Endothelial cell of umbilical vein (primary cell): ENCODE results near the gene RNF40. TPM values are rescaled to one million over a fixed set of nuclear protein-coding genes. Genes with fewer than 3 reads are reported as not detected.

ENCODE experiments used
- Bru-seq: library from RNA; stranded (reverse); fragments of 400-500 nt; gene quantifications from one replicate; lab custom pipeline; 2021; lab: Mats Ljungman, UMichigan
- BruChase-seq, 2 experiments: library from RNA; stranded (reverse); fragments of 400-500 nt; gene quantifications; one replicate each; lab custom pipeline; 2021; lab: Mats Ljungman, UMichigan
- BruUV-seq: library from RNA; stranded (reverse); fragments of 400-500 nt; replicated peaks from 2 replicates; lab custom pipeline; 2021; lab: Mats Ljungman, UMichigan
- CTCF ChIA-PET: fragments of 300-600, 350-600 bp; sonication (Branson Sonifier 250); formaldehyde crosslinking; loops from one replicate; lab custom pipeline; 2021; ENCODE audit warnings: antibody characterized with exemption, inconsistent platforms; lab: Charles Lee
- POLR2A ChIA-PET: fragments of 300-600, 350-600 bp; sonication (Branson Sonifier 250); formaldehyde crosslinking; loops from one replicate; lab custom pipeline; 2021; ENCODE audit warnings: antibody characterized with exemption, inconsistent platforms; lab: Charles Lee
- DNase-seq: peaks from one replicate; pipeline ENCODE4 v3.0.0-alpha.2; 2011; ENCODE audit warnings: low read depth, low spot score
- FAIRE-seq: peaks from 2 replicates; lab custom pipeline; 2011; peaks lifted over from hg19 to GRCh38; lab: Jason Lieb, UNC
- H2AFZ ChIP-seq: 2 replicates; pipeline ENCODE4 v1.6.0; 2012; ENCODE audit warnings: low read depth, low read length, control low read depth, inconsistent platforms
- H3K27ac ChIP-seq: 2 replicates; pipeline ENCODE4 v1.5.1; 2011; ENCODE audit warnings: low read depth, mild to moderate bottlenecking, control low read depth, low read length, moderate library complexity; ENCODE audit not compliant: insufficient read depth
- H3K27me3 ChIP-seq, 2 experiments: 2 replicates each; pipeline versions ENCODE4 v1.6.0 to v1.6.1; 2011; ENCODE audit warnings: low read length in 2 of 2, mixed read lengths in 1 of 2; ENCODE audit not compliant: control insufficient read depth in 2 of 2, insufficient read depth in 2 of 2
- H3K36me3 ChIP-seq, 2 experiments: 2 replicates in 1 of 2; 3 replicates in 1 of 2; pipeline ENCODE4 v1.5.1; 2011; ENCODE audit warnings: low read length in 2 of 2, mild to moderate bottlenecking in 1 of 2, moderate library complexity in 1 of 2; ENCODE audit not compliant: control insufficient read depth in 2 of 2, insufficient read depth in 2 of 2; ENCODE audit errors: extremely low read depth in 1 of 2
- H3K4me1 ChIP-seq: 3 replicates; pipeline ENCODE4 v1.5.1; 2011; ENCODE audit warnings: mild to moderate bottlenecking, low read length; ENCODE audit not compliant: control insufficient read depth, insufficient read depth; ENCODE audit errors: extremely low read depth
- H3K4me2 ChIP-seq: 2 replicates; pipeline ENCODE4 v1.6.1; 2011; ENCODE audit warnings: low read length, control low read depth, mixed read lengths; ENCODE audit not compliant: insufficient read depth
- H3K4me3 ChIP-seq, 3 experiments: fragments of 200-600 bp in 1 of 3; sonication (generic), shearing (Covaris generic) in 1 of 3; replicated peaks in 1 of 3; 2 replicates each; pipeline ENCODE4 v1.5.1; 2011 to 2016; ENCODE audit warnings: control low read depth in 3 of 3, low read length in 3 of 3, mild to moderate bottlenecking in 2 of 3, inconsistent platforms in 1 of 3, low read depth in 1 of 3, moderate library complexity in 1 of 3; ENCODE audit not compliant: insufficient read depth in 1 of 3
- H3K79me2 ChIP-seq: 2 replicates; pipeline ENCODE4 v1.6.0; 2012; ENCODE audit warnings: low read length, inconsistent platforms; ENCODE audit not compliant: control insufficient read depth, insufficient read depth
- H3K9ac ChIP-seq: replicated peaks from 2 replicates; pipeline ENCODE3; 2011; ENCODE audit warnings: low read length, control low read depth; ENCODE audit not compliant: insufficient read depth; ENCODE audit errors: extremely low read depth
- H3K9me1 ChIP-seq: replicated peaks from 3 replicates; pipeline ENCODE4 v1.6.0; 2011; ENCODE audit warnings: mild to moderate bottlenecking, low read length; ENCODE audit not compliant: control insufficient read depth, insufficient read depth; ENCODE audit errors: extremely low read depth
- H3K9me3 ChIP-seq: replicated peaks from 2 replicates; pipeline ENCODE4 v1.5.1; 2012; ENCODE audit warnings: low read length, inconsistent platforms; ENCODE audit not compliant: control insufficient read depth, insufficient read depth
- H4K20me1 ChIP-seq: replicated peaks from 2 replicates; pipeline ENCODE3; 2011; ENCODE audit warnings: mild to moderate bottlenecking, low read length; ENCODE audit not compliant: control insufficient read depth, insufficient read depth; ENCODE audit errors: extremely low read depth
- FOS ChIP-seq: IDR thresholded peaks from 2 replicates; pipeline ENCODE4 v1.6.1; 2011; ENCODE audit warnings: mild to moderate bottlenecking, low read length, moderate library complexity, borderline replicate concordance; ENCODE audit not compliant: insufficient read depth
- GATA2 ChIP-seq: IDR thresholded peaks from 2 replicates; pipeline ENCODE4 v1.7.0; 2011; ENCODE audit warnings: low read depth, mild to moderate bottlenecking, moderate library complexity, mixed read lengths, low read length; ENCODE audit not compliant: insufficient read length, insufficient read depth
- POLR2A ChIP-seq: IDR thresholded peaks from 2 replicates; pipeline ENCODE4 v1.6.1; 2012; ENCODE audit warnings: low read depth, mild to moderate bottlenecking, control low read depth, low read length
- POLR2AphosphoS5 ChIP-seq: IDR thresholded peaks from 2 replicates; pipeline ENCODE4 v1.6.1; 2012; ENCODE audit warnings: low read depth, mild to moderate bottlenecking, control low read depth, low read length, moderate library complexity; ENCODE audit not compliant: insufficient read depth
- dilution Hi-C: fragments of 300-500 bp; cut with MboI; formaldehyde crosslinking; loops from one replicate; pipeline ENCODE4 v1.15.0; 2019; ENCODE audit warnings: low sequenced_read_pairs; ENCODE audit not compliant: extremely low pct_ligation_motif_present
- intact Hi-C: fragments of 100-400 bp; cut with micrococcal nuclease; formaldehyde crosslinking; loops from one replicate; pipeline ENCODE4 v1.10.0; 2022
- long read RNA-seq: library from polyadenylated mRNA; stranded (forward); transcript quantifications from one replicate; pipeline ENCODE4 v2.0.0, GENCODE V29; 2021
- polyA minus RNA-seq, 3 experiments: library from RNA; depleted of rRNA, polyadenylated mRNA; stranded (reverse); fragments of >200 nt; gene quantifications; 1 replicate in 1 of 3; 2 replicates in 2 of 3; pipeline ENCODE4 v1.2.3, GENCODE V29; 2011
- polyA plus RNA-seq, 4 experiments: library from polyadenylated mRNA; depleted of rRNA in 3 of 4; stranded (reverse) in 3 of 4; unstranded in 1 of 4; fragments of >200 nt; gene quantifications; 2 replicates each; pipeline versions ENCODE4 v1.2.1 to v1.2.3, GENCODE V29; 2011 to 2012; ENCODE audit warnings: missing spikeins in 1 of 4
- total RNA-seq: library from RNA; stranded (reverse); gene quantifications from 2 replicates; pipeline ENCODE4 v1.2.3, GENCODE V29; 2021
- TF ChIP-seq, protein P1 (sequence below): IDR thresholded peaks from 2 replicates; pipeline ENCODE4 v1.6.1; 2011; ENCODE audit not compliant: insufficient read depth, insufficient read length

The RNF40 gene
- 97.0 and 102 TPM in 2 replicates for total RNA-seq
- polyA plus RNA-seq: 60.5 and 67.6 TPM in 2 replicates
- polyA plus RNA-seq (2011; cell fraction: cytosol; rRNA removed): 60.2 and 66.2 TPM in 2 replicates
- polyA plus RNA-seq (2011; cell fraction: nucleus; rRNA removed): 134 and 176 TPM in 2 replicates
- 66.5 and 76.5 TPM in 2 replicates for polyA plus RNA-seq (2012)
- polyA minus RNA-seq: 110 and 121 TPM in 2 replicates
- 57.5 TPM for polyA minus RNA-seq (2011; cell fraction: cytosol; rRNA and poly(A)+ RNA removed)
- 50.0 and 55.9 TPM in 2 replicates for polyA minus RNA-seq (2011; cell fraction: nucleus; rRNA and poly(A)+ RNA removed)
- Bru-seq, nascent RNA: percentile 65 among the genes with signal in this experiment
- BruChase-seq, experiment 1, labeled RNA remaining after a 6-hour chase: percentile 93 among the genes with signal in this experiment
- BruChase-seq, experiment 2, labeled RNA remaining after a 2-hour chase: percentile 86 among the genes with signal in this experiment
- long read RNA-seq, full-length matches to known transcripts: 41 of 94 reads
- long read RNA-seq, partial matches to known transcripts: 29 of 94 reads
- long read RNA-seq, other reads (novel, unspliced or antisense): 24 of 94 reads

DNA sequence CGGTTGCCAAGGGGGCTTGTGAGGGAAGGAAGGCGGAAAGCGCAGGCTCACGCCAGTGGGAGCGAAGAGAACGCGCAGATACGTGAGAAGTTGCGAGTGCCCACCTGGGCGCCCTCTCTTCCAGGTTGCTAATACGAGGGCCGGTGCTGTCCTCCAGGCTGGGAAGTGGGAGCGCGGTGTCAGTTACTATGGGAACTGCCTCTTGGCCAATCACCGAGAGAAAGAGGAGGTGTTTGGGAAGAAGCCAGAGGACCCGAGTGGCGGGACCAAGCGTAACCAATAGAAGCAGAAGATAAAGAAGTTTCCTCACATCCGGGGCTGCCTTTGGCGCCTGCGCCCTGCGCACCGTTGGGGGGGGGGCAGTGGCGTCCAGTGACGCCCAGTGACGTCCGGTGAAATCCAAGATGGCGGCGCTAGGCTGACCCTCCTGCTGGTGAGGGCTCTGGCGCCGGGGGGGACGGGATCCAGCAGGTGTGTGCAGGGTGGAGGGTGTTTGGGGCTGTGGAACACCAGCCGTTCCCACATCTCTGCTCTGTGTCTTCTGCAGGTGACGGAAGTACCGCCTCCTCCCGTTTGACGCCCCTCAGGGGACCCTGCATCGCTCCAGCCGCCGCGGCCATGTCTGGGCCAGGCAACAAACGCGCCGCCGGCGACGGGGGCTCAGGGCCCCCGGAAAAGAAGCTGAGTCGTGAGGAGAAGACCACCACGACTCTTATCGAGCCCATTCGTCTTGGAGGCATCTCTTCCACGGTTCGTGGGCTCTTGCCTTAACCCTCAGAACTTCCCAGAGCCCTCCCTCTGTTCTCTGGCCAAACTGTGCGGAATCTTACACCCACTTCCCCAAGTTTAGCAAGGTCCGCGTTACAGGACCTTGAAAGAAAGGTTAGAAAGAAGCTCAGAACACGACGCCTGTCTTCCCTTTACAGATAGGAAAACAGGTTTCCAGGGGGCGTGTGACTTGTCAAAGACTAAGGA is at the start of gene RNF40, which contains the start of gene CFAP119:
Gene RNF40, plus strand, starts transcription at position 395 of the 975 bp plus-strand sequence. Its CDS starts 224 bp downstream, at position 619.
Gene CFAP119, minus strand, starts transcription at position 135 of the 975 bp plus-strand sequence. CDS start 314 bp downstream, outside the sequence.
- peak within 1 kb of the TSS; percentile 19 to 87 (median 75) for H3K4me3 ChIP-seq
- peaks cover 15% of the 10 kb centered on the region for H3K4me1 ChIP-seq
- peak; percentile 99 for DNase-seq
- H3K9me3 ChIP-seq: no peaks in the 10 kb centered on the region
- no peaks in the 10 kb centered on the region for H4K20me1 ChIP-seq
- H3K9me1 ChIP-seq: no peaks in the 10 kb centered on the region
- peak within 1 kb of the TSS; percentile 47 for H3K27ac ChIP-seq
- CTCF ChIA-PET: interaction anchor here (1.0 kb wide), 1 partner anchor 10 kb away, joined by 3 read pairs; no protein-coding TSS in a partner anchor
- POLR2A ChIA-PET: no interaction called here
- TF ChIP-seq, protein P1, sequence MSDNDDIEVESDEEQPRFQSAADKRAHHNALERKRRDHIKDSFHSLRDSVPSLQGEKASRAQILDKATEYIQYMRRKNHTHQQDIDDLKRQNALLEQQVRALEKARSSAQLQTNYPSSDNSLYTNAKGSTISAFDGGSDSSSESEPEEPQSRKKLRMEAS: peak; percentile 3
- TF ChIP-seq POLR2AphosphoS5 (peak; percentile 81), FOS (no peak), POLR2A (peak; percentile 89), GATA2 (no peak)
- peaks cover 22% of the 10 kb centered on the region for H3K79me2 ChIP-seq
- peak within 1 kb of the TSS; percentile 90 for H3K4me2 ChIP-seq
- dilution Hi-C loops: no loop called here
- TSS peak; percentile 81 for BruUV-seq
- H3K36me3 ChIP-seq: peaks cover 11 to 31% of the 10 kb centered on the region in 2 experiments
- peak within 1 kb of the TSS; percentile 64 for H2AFZ ChIP-seq
- no peaks in the 10 kb centered on the region for H3K27me3 ChIP-seq
- H3K9ac ChIP-seq: peak within 1 kb of the TSS; percentile 78
- intact Hi-C loops: loop anchor here (1.0 to 5.0 kb wide), 4 partner anchors 14 to 160 kb away; partner anchors contain the start of genes FBXL19 and PHKG2
- FAIRE-seq: peak; percentile 97
